Mesenchymal stem cell (in vitro differentiated cells and primary cell): Measurements from ENCODE around the gene CYBC1.

Experiments
- DNase-seq: peaks from one replicate; pipeline ENCODE4 v3.0.0-alpha.2; 2013
- H2AFZ ChIP-seq: one replicate; pipeline ENCODE4 v1.6.1; 2013; ENCODE audit warnings: low read depth, mild to moderate bottlenecking, control low read depth, inconsistent platforms, low read length, moderate library complexity
- H2AK5ac ChIP-seq: 2 replicates; pipeline ENCODE4 v1.6.1; 2013; ENCODE audit warnings: low read length, moderate library complexity, mild to moderate bottlenecking, inconsistent platforms; ENCODE audit not compliant: severe bottlenecking
- H2BK120ac ChIP-seq: one replicate; pipeline ENCODE4 v1.6.1; 2013; ENCODE audit warnings: low read depth, mild to moderate bottlenecking, inconsistent platforms, low read length, moderate library complexity
- H2BK12ac ChIP-seq, 2 experiments: one replicate each; pipeline ENCODE4 v1.6.1; 2013; ENCODE audit warnings: inconsistent platforms in 2 of 2, low read length in 2 of 2, mild to moderate bottlenecking in 2 of 2, moderate library complexity in 2 of 2, control low read depth in 1 of 2
- H2BK15ac ChIP-seq: one replicate; pipeline ENCODE4 v1.6.1; 2013; ENCODE audit warnings: mild to moderate bottlenecking, low read depth, inconsistent platforms; ENCODE audit not compliant: poor library complexity, severe bottlenecking
- H2BK5ac ChIP-seq: 2 replicates; pipeline ENCODE4 v1.6.1; 2013; ENCODE audit warnings: low read depth, mild to moderate bottlenecking, low read length, control low read depth, inconsistent platforms; ENCODE audit not compliant: poor library complexity, severe bottlenecking
- H3K14ac ChIP-seq, 2 experiments: one replicate each; pipeline ENCODE4 v1.6.1; 2013; ENCODE audit warnings: inconsistent platforms in 2 of 2, low read length in 2 of 2, control low read depth in 1 of 2, mild to moderate bottlenecking in 1 of 2, moderate library complexity in 1 of 2
- H3K18ac ChIP-seq, 2 experiments: one replicate each; pipeline ENCODE4 v1.6.1; 2013; ENCODE audit warnings: inconsistent platforms in 2 of 2, low read length in 2 of 2, control low read depth in 1 of 2, low read depth in 1 of 2, mild to moderate bottlenecking in 1 of 2
- H3K23ac ChIP-seq, 2 experiments: one replicate each; pipeline ENCODE4 v1.6.1; 2013; ENCODE audit warnings: inconsistent platforms in 2 of 2, low read length in 2 of 2, mild to moderate bottlenecking in 2 of 2, moderate library complexity in 2 of 2, control low read depth in 1 of 2
- H3K27ac ChIP-seq: 2 replicates; pipeline ENCODE4 v1.5.1; 2013; ENCODE audit warnings: mild to moderate bottlenecking, moderate library complexity, low read length, control low read depth, inconsistent platforms; ENCODE audit not compliant: poor library complexity, severe bottlenecking
- H3K27me3 ChIP-seq, 2 experiments: 2 replicates each; pipeline versions ENCODE4 v1.6.1 to v1.7.0; 2013; ENCODE audit warnings: low read length in 2 of 2, mild to moderate bottlenecking in 2 of 2, moderate library complexity in 2 of 2, control low read depth in 1 of 2, inconsistent platforms in 1 of 2; ENCODE audit not compliant: control insufficient read depth in 1 of 2, insufficient read depth in 1 of 2
- H3K36me3 ChIP-seq, 2 experiments: 2 replicates each; pipeline versions ENCODE4 v1.6.1 to v1.7.0; 2013; ENCODE audit warnings: low read length in 2 of 2, control low read depth in 1 of 2, inconsistent platforms in 1 of 2, low read depth in 1 of 2, mild to moderate bottlenecking in 1 of 2; ENCODE audit not compliant: insufficient read depth in 2 of 2, control insufficient read depth in 1 of 2
- H3K4ac ChIP-seq, 2 experiments: one replicate each; pipeline ENCODE4 v1.6.1; 2013; ENCODE audit warnings: inconsistent platforms in 2 of 2, low read length in 2 of 2, mild to moderate bottlenecking in 2 of 2, moderate library complexity in 2 of 2, control low read depth in 1 of 2, low read depth in 1 of 2
- H3K4me1 ChIP-seq: 2 replicates; pipeline ENCODE4 v1.6.1; 2013; ENCODE audit warnings: low read depth, low read length, control low read depth; ENCODE audit not compliant: control insufficient read depth, insufficient read depth
- H3K4me2 ChIP-seq: 2 replicates; pipeline ENCODE4 v1.6.1; 2013; ENCODE audit warnings: low read length, mild to moderate bottlenecking, inconsistent platforms; ENCODE audit not compliant: poor library complexity, severe bottlenecking
- H3K4me3 ChIP-seq, 2 experiments: 2 replicates each; pipeline versions ENCODE4 v1.5.1 to v1.7.0; 2013; ENCODE audit warnings: low read length in 2 of 2, mild to moderate bottlenecking in 2 of 2, control low read depth in 1 of 2, low read depth in 1 of 2; ENCODE audit not compliant: insufficient read depth in 1 of 2
- H3K79me1 ChIP-seq: replicated peaks from 2 replicates; pipeline ENCODE4 v1.6.1; 2013; ENCODE audit warnings: mild to moderate bottlenecking, control low read depth, low read length, inconsistent platforms; ENCODE audit not compliant: poor library complexity, severe bottlenecking
- H3K9ac ChIP-seq: 2 replicates; pipeline ENCODE4 v1.7.0; 2013; ENCODE audit warnings: mild to moderate bottlenecking, low read length, moderate library complexity
- H3K9me3 ChIP-seq: 2 replicates; pipeline ENCODE4 v1.7.0; 2013; ENCODE audit warnings: mild to moderate bottlenecking, low read length; ENCODE audit not compliant: control insufficient read depth
- H4K8ac ChIP-seq: one replicate; pipeline ENCODE4 v1.6.1; 2013; ENCODE audit warnings: inconsistent platforms, mild to moderate bottlenecking, low read length, moderate library complexity
- H4K91ac ChIP-seq: one replicate; pipeline ENCODE4 v1.6.1; 2013; ENCODE audit warnings: mild to moderate bottlenecking, low read length, inconsistent platforms
- WGBS: methylation state at CpG from one replicate; pipeline ENCODE4 v1.1.7; 2013; ENCODE audit warnings: mixed read lengths; 5-methylcytosine and 5-hydroxymethylcytosine counted together

CYBC1 gene

DNA sequence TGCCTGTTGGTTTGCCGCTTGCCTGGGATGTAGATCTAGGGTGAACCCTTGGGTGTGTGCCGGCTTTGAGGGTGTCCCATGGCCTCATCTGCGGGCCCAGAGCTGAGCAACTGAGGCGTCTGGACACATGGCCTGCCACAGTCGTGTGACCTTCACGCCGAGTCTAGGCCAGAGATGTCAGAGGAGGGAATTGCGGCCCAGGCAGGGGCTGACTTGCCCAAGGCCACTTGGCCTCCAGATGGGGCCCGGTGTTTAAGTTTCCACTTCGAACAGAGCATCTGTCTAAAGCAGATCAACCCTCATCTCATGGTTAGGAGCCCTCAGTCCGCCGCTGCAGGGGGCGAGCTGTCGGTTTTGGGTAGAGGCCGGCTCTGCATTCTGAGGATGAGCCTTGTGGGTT, 41.0 kb upstream of the CYBC1 start:
- Histone ChIP-seq H2BK5ac (no peak overlapping the region), H3K27me3 (no peaks in the 10 kb centered on the region), H3K18ac (no peak overlapping the region), H3K4me1 (peaks cover 16% of the 10 kb centered on the region), H2BK15ac (no peak overlapping the region), H3K4ac (no peak overlapping the region), H3K9me3 (no peaks in the 10 kb centered on the region), H2BK12ac (no peak overlapping the region), H3K79me1 (no peaks in the 10 kb centered on the region), H3K23ac (no peak overlapping the region), H3K4me2 (no peak overlapping the region), H3K36me3 (peaks cover 12 to 33% of the 10 kb centered on the region in 2 experiments), H2AFZ (no peak overlapping the region), H4K8ac (no peak overlapping the region), H2AK5ac (no peak overlapping the region), H4K91ac (no peak overlapping the region), H3K4me3 (no peak overlapping the region), H3K9ac (no peak overlapping the region), H3K14ac (peak overlapping the region in 1 of 2 experiments; percentile 31), H2BK120ac (no peak overlapping the region), H3K27ac (no peak overlapping the region)
- 91% methylated on average over 14 of the region's 15 CpGs for WGBS
- no peak for DNase-seq

DNA sequence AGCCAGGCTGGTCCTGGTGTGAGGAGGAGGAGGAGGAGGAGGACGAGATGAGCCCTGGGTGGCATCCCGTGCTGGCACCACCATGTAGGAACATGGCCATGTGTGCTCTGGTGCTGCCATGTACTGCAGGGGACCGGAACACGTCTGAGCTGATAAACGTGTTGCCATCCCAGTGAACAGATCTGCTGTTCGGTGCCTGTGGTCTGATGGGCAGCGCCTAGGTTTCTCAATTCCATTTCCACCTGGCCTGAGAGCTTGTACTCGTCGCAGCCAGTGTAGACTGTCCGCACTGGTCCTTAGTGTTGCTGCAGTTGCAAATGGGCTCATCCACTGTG, 40.6 kb upstream of the CYBC1 start:
- Histone ChIP-seq H2AK5ac (no peak overlapping the region), H3K14ac (peak overlapping the region in 1 of 2 experiments; percentile 31), H2BK15ac (no peak overlapping the region), H2BK120ac (no peak overlapping the region), H2BK12ac (no peak overlapping the region), H3K23ac (no peak overlapping the region), H3K9ac (no peak overlapping the region), H3K36me3 (peaks cover 16 to 37% of the 10 kb centered on the region in 2 experiments), H3K4me3 (no peak overlapping the region), H3K4me2 (no peak overlapping the region), H3K9me3 (no peaks in the 10 kb centered on the region), H3K79me1 (no peaks in the 10 kb centered on the region), H2BK5ac (no peak overlapping the region), H3K4me1 (peaks cover 15% of the 10 kb centered on the region), H3K4ac (no peak overlapping the region), H3K27me3 (no peaks in the 10 kb centered on the region), H4K91ac (no peak overlapping the region), H3K27ac (no peak overlapping the region), H2AFZ (no peak overlapping the region), H3K18ac (no peak overlapping the region), H4K8ac (no peak overlapping the region)
- DNase-seq = no peak
- 89% methylated on average over 10 of the region's 10 CpGs for WGBS

DNA sequence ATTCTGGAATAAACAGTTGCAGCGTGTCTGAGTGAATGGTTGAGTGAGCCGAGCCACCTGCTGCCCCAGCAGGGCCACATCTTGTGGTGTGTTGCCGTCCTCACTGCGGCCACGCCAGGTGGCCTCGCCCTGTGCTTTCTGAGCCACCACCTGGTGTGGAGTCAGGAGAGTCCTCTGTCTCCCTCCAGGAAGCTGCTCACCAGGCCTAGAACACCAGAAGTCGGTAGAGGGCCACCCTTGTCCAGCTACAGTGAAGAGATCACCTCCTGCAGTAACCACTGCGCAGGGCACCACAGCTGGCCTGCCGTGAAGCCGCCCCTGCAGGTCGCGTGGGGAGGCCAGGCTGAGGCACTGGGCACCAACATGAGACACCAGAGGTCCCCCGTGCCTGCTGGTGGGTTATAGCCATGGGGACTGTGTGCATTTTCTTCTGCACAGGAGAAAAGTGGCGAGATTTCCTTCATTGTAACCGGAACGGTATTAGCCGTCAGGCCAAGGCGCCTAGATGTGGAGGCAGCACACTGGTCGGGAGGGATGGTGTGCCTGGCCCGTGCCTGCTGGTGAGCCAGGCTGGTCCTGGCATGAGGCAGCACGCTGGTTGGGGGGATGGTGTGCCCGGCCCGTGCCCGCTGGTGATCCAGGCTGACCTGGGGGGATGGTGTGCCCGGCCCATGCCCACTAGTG, 40.1 kb upstream of the CYBC1 start:
- H2AK5ac ChIP-seq = no peak overlapping the region
- peaks cover 15% of the 10 kb centered on the region for H3K4me1 ChIP-seq
- H3K27ac ChIP-seq = no peak overlapping the region
- no peak for DNase-seq
- H3K27me3 ChIP-seq = no peaks in the 10 kb centered on the region
- H3K9ac ChIP-seq = no peak overlapping the region
- no peak overlapping the region for H3K4me3 ChIP-seq
- H2BK120ac ChIP-seq = no peak overlapping the region
- H3K36me3 ChIP-seq = peaks cover 21 to 42% of the 10 kb centered on the region in 2 experiments
- H2BK15ac ChIP-seq = no peak overlapping the region
- 92% methylated on average over 25 of the region's 25 CpGs for WGBS
- peak overlapping the region; percentile 8 for H4K8ac ChIP-seq
- H2BK12ac ChIP-seq = no peak overlapping the region
- no peak overlapping the region for H2AFZ ChIP-seq
- no peak overlapping the region for H3K4ac ChIP-seq
- H3K14ac ChIP-seq = no peak overlapping the region
- H3K9me3 ChIP-seq = no peaks in the 10 kb centered on the region
- H3K4me2 ChIP-seq = no peak overlapping the region
- H4K91ac ChIP-seq = no peak overlapping the region
- no peak overlapping the region for H2BK5ac ChIP-seq
- no peak overlapping the region for H3K23ac ChIP-seq
- H3K79me1 ChIP-seq = no peaks in the 10 kb centered on the region
- H3K18ac ChIP-seq = no peak overlapping the region

DNA sequence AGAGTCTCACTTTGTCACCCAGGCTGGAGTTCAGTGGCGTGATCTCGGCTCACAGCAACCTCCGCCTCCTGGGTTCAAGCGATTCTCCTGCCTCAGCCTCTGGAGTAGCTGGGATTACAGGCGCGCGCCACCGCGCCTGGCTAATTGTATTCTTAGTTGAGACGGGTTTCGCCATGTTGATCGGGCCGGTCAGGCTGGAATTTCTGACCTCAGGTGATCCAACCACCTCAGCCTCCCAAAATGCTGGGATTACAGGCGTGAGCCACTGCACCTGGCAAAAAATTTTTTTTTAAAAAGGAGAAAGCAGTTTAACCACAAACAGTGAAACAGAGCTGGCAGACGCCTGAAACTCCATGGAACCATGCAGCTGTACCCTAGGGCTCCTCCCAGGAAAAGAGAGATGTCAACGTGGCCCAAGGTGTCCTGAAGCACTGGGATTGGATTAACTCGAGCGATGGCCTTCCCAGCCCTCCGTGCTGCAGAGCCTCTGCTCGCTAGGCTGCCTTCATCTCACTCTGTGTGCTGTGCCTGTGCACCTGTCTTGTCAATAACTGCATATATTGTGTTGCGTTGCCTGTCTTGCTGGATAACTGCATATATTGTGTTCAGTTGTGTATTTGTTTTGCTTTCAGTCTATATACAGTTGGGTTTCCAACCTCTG, 39.4 kb upstream of the CYBC1 start:
- no peak overlapping the region for H3K23ac ChIP-seq
- no peak overlapping the region for H3K9ac ChIP-seq
- 94% methylated on average over 21 of the region's 21 CpGs for WGBS

More for the DNA sequence above, 39.4 kb upstream of the CYBC1 start:
- Histone ChIP-seq H3K4me1 (peaks cover 15% of the 10 kb centered on the region), H2BK15ac (no peak overlapping the region), H3K27me3 (no peaks in the 10 kb centered on the region), H3K79me1 (no peaks in the 10 kb centered on the region), H3K4ac (no peak overlapping the region), H2AK5ac (no peak overlapping the region), H3K18ac (no peak overlapping the region), H4K8ac (no peak overlapping the region), H2BK120ac (no peak overlapping the region), H3K4me2 (no peak overlapping the region), H2BK12ac (no peak overlapping the region), H3K9me3 (no peaks in the 10 kb centered on the region), H2BK5ac (no peak overlapping the region), H3K4me3 (no peak overlapping the region), H3K27ac (no peak overlapping the region), H2AFZ (no peak overlapping the region), H4K91ac (no peak overlapping the region), H3K36me3 (peaks cover 27 to 47% of the 10 kb centered on the region in 2 experiments), H3K14ac (no peak overlapping the region)
- DNase-seq = no peak
